A204.1 (cell line): Measurements from ENCODE around the gene FNDC11.

Experiments used
- FAIRE-seq: peaks from 2 replicates; lab custom pipeline; 2012; peaks lifted over from hg19 to GRCh38; lab: Jason Lieb, UNC

FNDC11 gene

DNA sequence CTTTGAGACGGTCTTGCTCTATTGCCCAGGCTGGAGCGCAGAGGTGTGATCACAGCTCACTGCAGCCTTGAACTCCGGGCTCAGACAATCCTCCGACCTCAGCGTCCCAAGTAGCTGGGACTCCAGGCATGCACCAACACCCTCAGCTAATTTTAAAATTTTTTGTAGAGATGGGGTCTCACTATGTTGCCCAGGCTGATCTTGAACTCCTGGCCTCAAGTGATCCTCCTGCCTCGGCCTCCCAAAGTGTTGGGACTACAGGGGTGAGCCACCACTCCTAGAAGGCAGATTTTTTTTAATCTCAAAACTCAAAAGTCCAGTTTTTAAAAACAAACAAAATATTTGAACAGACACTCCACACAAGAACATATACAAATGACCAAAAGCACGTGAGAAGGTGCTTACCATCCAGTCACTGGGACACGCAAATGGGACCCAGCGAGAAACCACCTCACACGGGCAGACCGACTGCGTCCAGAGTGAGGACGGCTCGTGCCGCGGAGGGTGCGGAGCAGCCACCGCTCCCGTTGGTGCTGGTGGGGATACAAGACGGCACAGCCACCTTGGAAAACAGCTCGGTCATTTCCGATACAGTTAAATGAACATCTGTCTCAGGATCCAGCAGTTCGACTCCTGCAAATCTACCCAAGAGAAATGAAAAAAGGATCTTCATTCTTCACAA, 28.6 kb downstream of the FNDC11 start:
- FAIRE-seq = no peak

- FAIRE-seq = no peak
Observed at GRCh38 chr20:63585616-63586565, 31.9 kb downstream of the FNDC11 start.

- no peak for FAIRE-seq
Observed at GRCh38 chr20:63586797-63587196, 32.8 kb downstream of the FNDC11 start.

DNA sequence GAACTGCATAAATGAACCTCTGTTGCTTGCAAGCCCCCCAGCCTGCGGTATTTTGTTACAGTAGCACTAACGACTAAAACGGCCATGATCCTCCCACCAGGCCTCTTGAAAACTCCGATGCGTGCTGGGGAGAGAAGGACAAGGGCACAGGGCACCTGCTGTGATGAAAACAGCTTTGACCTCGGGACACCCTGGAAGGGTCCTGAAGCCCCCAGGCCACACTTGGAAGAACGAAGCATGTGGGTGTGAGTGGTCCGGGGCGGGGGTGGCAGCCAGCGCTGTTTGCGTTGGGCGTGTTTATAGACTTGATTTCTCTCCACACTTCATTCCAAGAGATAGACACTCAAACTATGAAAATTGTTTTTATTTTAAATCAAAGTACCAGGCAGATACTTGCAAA, 33.3 kb downstream of the FNDC11 start:
- no peak for FAIRE-seq

GRCh38 chr20:63587776-63588591, 34.0 kb downstream of the FNDC11 start:
- no peak for FAIRE-seq

DNA sequence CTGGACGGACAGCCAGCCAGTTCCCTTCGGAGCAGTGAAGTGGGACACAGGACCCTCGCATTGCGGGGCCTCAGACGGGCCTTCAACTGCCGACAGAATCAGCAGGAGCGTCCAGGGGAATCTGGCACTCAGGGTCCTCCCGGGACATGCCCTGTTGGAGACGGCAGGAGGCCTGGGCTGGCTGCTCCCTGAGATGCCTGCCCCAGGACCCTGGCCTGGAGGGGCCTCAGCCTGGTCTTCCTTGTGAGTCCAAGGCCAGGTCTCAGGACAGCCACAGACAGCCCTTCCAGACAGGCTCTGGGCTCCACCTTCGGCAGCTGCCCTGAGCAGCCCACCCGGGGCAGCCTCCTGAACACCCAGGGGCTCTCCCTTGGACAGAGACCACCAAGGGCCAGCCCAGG, 34.7 kb downstream of the FNDC11 start:
- no peak for FAIRE-seq

- no peak for FAIRE-seq
Observed at GRCh38 chr20:63589261-63590217, 35.6 kb downstream of the FNDC11 start.

DNA sequence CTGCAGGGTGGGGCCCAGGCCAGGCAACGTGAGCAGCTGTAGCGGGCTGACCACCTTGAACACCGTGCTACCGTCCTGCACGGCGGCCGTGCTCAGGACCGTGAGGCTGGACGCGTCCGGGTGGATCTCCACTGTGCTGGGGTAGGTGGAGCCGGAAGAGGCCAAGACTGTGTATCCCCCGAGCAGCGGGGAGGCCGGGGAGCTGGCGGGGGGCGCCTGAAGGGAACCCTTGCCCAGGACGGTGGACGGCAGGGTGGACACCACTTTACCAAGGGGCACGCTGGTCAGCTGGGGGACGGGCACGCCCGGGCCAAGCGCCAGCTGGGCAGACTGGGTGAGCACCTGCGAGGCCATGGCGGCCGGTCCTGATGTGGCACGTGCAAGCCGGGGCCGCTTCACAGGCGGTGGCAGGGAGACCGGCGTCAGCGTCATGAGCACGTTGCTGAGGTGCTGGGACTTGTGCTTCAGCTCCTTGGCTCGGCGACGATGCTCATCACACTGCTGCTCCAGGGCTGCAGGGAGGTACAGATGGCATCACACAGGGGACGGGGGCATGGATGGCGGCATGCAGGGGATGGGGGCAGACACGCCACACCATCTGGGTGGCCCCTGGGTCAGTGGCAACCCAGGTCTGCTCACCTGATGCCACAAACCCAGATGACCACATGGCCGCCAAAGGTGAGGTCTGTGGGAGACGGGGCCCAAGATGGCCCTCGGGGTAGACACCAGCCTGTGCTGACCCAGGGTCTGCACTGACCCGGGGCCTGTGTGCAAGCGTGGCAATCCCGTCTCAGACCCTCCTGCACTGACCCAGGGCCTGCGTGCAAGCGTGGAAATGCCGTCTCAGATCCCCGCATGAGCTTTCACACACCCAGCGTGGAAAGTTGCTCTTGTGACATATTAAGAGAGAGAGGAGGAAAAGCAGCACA, 36.5 kb downstream of the FNDC11 start:
- FAIRE-seq = no peak

DNA sequence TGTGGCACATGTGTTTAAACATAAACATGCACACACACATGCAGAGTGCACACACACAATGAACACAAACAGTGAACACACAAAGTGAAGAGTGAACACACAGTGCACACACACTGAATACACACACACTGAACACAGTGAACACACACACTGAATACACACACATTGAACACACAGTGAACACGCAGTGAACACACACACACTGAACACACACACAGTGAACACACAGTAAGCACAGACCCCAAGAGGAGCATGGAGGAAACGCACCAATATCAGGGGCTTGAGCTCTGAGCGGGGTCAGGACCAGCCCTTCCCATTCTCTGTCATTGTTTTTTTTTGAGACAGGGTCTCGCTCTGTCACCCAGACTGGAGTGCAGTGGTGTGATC, 37.2 kb downstream of the FNDC11 start:
- no peak for FAIRE-seq

DNA sequence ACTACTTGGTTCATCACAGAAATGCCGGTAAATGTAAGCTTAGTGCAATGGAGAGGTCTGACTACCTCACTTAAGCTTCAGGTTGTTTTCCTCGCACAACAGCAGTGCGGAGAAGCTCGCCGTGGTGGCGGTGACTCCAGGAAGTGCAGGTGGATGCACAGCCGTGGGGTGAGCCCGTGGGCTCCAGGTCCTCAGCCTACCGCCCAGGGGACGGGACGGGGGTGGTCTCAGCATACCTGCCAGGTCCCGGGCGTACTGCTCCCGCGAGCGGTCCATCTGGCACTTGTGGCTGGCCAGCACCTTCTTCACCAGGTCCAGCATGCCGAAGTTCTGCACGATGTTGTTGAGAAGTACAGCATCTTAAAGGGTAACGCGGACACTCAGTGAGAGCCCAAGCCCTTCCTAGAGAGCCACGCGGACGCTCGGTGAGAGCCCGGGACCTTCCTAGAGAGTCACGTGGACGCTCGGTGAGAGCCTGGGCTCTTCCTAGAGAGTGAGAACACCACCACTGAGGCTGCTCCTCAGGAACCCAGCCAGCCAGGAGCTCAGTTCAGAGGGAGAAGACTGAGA, 37.9 kb downstream of the FNDC11 start:
- FAIRE-seq = no peak

- FAIRE-seq = no peak
Observed at GRCh38 chr20:63592661-63593060, 38.7 kb downstream of the FNDC11 start.

GRCh38 chr20:63594043-63594561, 40.1 kb downstream of the FNDC11 start:
- no peak for FAIRE-seq

GRCh38 chr20:63595416-63596127, 41.6 kb downstream of the FNDC11 start:
- FAIRE-seq = no peak

GRCh38 chr20:63596423-63596822, 42.5 kb downstream of the FNDC11 start:
- FAIRE-seq = no peak

GRCh38 chr20:63597651-63598478, 43.9 kb downstream of the FNDC11 start:
- no peak for FAIRE-seq

- no peak for FAIRE-seq
Observed at GRCh38 chr20:63598479-63599395, 44.8 kb downstream of the FNDC11 start.

- FAIRE-seq = no peak
Observed at GRCh38 chr20:63599396-63600050, 45.6 kb downstream of the FNDC11 start.
